NB4 (cell line): ENCODE data around the gene MRPL49.
"Not testable (repeated sequence)": the region's sequence is repeated elsewhere in the genome, so short reads cannot be mapped to it uniquely, and the experiment has no call there.

Source experiments
- CTCF ChIP-seq: IDR thresholded peaks from one replicate; pipeline ENCODE4 v1.5.1; 2012; ENCODE audit warnings: low read depth, low read length
- MAX ChIP-seq: IDR thresholded peaks from 2 replicates; pipeline ENCODE4 v1.6.1; 2011; ENCODE audit warnings: low read depth, low read length
- POLR2A ChIP-seq: IDR thresholded peaks from 2 replicates; pipeline ENCODE4 v1.6.1; 2011; ENCODE audit warnings: mild to moderate bottlenecking; ENCODE audit not compliant: insufficient read length; ENCODE audit errors: extremely low read depth

- TF ChIP-seq CTCF, POLR2A, MAX: not testable (repeated sequence)
Measured at GRCh38 chr11:65174571-65175010, 52.5 kb downstream of the MRPL49 start.
